Stimulated activated effector memory CD8-positive, alpha-beta T cell treated with anti-CD3 and anti-CD28 coated beads, Interleukin-12 subunit alpha, Interleukin-12 subunit beta, amount 100 ng/mL, for 72 hours (primary cell): ENCODE measurements around the gene GABBR1.

Experiments
- ATAC-seq: fragments of 150-1000 bp; cut with Tn5 transposase; 2 replicates; pipeline ENCODE4 v1.10.0; 2021
- DNase-seq, 2 donors: peaks; one replicate each; pipeline ENCODE4 v3.0.0; 2021 to 2022; ENCODE audit warnings: low spot score in 2 of 2
- H3K27ac Mint-ChIP-seq: one replicate; pipeline ENCODE4 v1.8.0; 2022; ENCODE audit warnings: mild to moderate bottlenecking, mixed read lengths
- H3K36me3 Mint-ChIP-seq: one replicate; pipeline ENCODE4 v1.8.0; 2022; ENCODE audit warnings: mild to moderate bottlenecking, mixed read lengths
- H3K4me1 Mint-ChIP-seq: one replicate; pipeline ENCODE4 v1.8.0; 2022; ENCODE audit warnings: mixed read lengths
- H3K4me3 Mint-ChIP-seq: one replicate; pipeline ENCODE4 v1.8.0; 2022; ENCODE audit warnings: mild to moderate bottlenecking, mixed read lengths
- H3K9me3 Mint-ChIP-seq: one replicate; pipeline ENCODE4 v1.8.0; 2022; ENCODE audit warnings: mixed read lengths

GABBR1 gene

GRCh38 chr6:29537714-29538403, 95.1 kb downstream of the GABBR1 start:
- no peaks in the 10 kb centered on the region for H3K36me3 Mint-ChIP-seq
- H3K27ac Mint-ChIP-seq: no peak overlapping the region
- no peak overlapping the region for H3K4me3 Mint-ChIP-seq

GRCh38 chr6:29532320-29532951, 100.5 kb downstream of the GABBR1 start:
- Mint-ChIP-seq H3K36me3 (no peaks in the 10 kb centered on the region), H3K4me1 (no peaks in the 10 kb centered on the region), H3K4me3 (no peak overlapping the region), H3K9me3 (no peaks in the 10 kb centered on the region), H3K27ac (no peak overlapping the region)
- ATAC-seq: no peak
- peak in 1 of 2 donors; percentile 41 for DNase-seq

More at GRCh38 chr6:29537714-29538403, 95.1 kb downstream of the GABBR1 start:
- Mint-ChIP-seq H3K9me3 (no peaks in the 10 kb centered on the region), H3K4me1 (no peaks in the 10 kb centered on the region)
- ATAC-seq (no peak), DNase-seq (peak in 1 of 2 donors; percentile 34)

- DNase-seq (peak in 1 of 2 donors; percentile 47), ATAC-seq (peak; percentile 78)
- no peaks in the 10 kb centered on the region for H3K36me3 Mint-ChIP-seq
- no peaks in the 10 kb centered on the region for H3K4me1 Mint-ChIP-seq
- no peak overlapping the region for H3K4me3 Mint-ChIP-seq
- H3K27ac Mint-ChIP-seq: peak overlapping the region; percentile 30
- no peaks in the 10 kb centered on the region for H3K9me3 Mint-ChIP-seq
Measured at GRCh38 chr6:29531668-29532067, 101.3 kb downstream of the GABBR1 start.

GRCh38 chr6:29530671-29531310, 102.2 kb downstream of the GABBR1 start:
- no peaks in the 10 kb centered on the region for H3K36me3 Mint-ChIP-seq
- ATAC-seq (no peak), DNase-seq (peak in 1 of 2 donors; percentile 40)
- H3K4me3 Mint-ChIP-seq: no peak overlapping the region
- H3K9me3 Mint-ChIP-seq: no peaks in the 10 kb centered on the region
- H3K27ac Mint-ChIP-seq: peak overlapping the region; percentile 30
- no peaks in the 10 kb centered on the region for H3K4me1 Mint-ChIP-seq

GRCh38 chr6:29529956-29530355, 103.0 kb downstream of the GABBR1 start:
- no peak for ATAC-seq

GRCh38 chr6:29528988-29529560, 103.9 kb downstream of the GABBR1 start:
- ATAC-seq: no peak
- DNase-seq: peak in 1 of 2 donors; percentile 34
- H3K4me3 Mint-ChIP-seq: no peak overlapping the region
- H3K36me3 Mint-ChIP-seq: no peaks in the 10 kb centered on the region
- H3K27ac Mint-ChIP-seq: no peak overlapping the region
- no peaks in the 10 kb centered on the region for H3K4me1 Mint-ChIP-seq
- H3K9me3 Mint-ChIP-seq: no peaks in the 10 kb centered on the region

More at GRCh38 chr6:29529956-29530355, 103.0 kb downstream of the GABBR1 start:
- Mint-ChIP-seq H3K27ac (no peak overlapping the region), H3K9me3 (no peaks in the 10 kb centered on the region), H3K4me3 (no peak overlapping the region), H3K4me1 (no peaks in the 10 kb centered on the region), H3K36me3 (no peaks in the 10 kb centered on the region)
- no peak for DNase-seq

GRCh38 chr6:29528300-29528931, 104.6 kb downstream of the GABBR1 start:
- H3K4me1 Mint-ChIP-seq: no peaks in the 10 kb centered on the region
- H3K27ac Mint-ChIP-seq: no peak overlapping the region
- DNase-seq (peak in 1 of 2 donors; percentile 38), ATAC-seq (no peak)
- no peaks in the 10 kb centered on the region for H3K9me3 Mint-ChIP-seq
- H3K36me3 Mint-ChIP-seq: no peaks in the 10 kb centered on the region
- no peak overlapping the region for H3K4me3 Mint-ChIP-seq

GRCh38 chr6:29527564-29527963, 105.4 kb downstream of the GABBR1 start:
- Mint-ChIP-seq H3K36me3 (no peaks in the 10 kb centered on the region), H3K4me1 (no peaks in the 10 kb centered on the region), H3K27ac (no peak overlapping the region), H3K4me3 (no peak overlapping the region), H3K9me3 (no peaks in the 10 kb centered on the region)
- no peak for DNase-seq
- no peak for ATAC-seq

GRCh38 chr6:29527126-29527525, 105.9 kb downstream of the GABBR1 start:
- no peak overlapping the region for H3K27ac Mint-ChIP-seq
- H3K36me3 Mint-ChIP-seq: no peaks in the 10 kb centered on the region
- no peak overlapping the region for H3K4me3 Mint-ChIP-seq
- ATAC-seq: no peak
- no peak for DNase-seq
- no peaks in the 10 kb centered on the region for H3K4me1 Mint-ChIP-seq
- H3K9me3 Mint-ChIP-seq: no peaks in the 10 kb centered on the region

GRCh38 chr6:29525311-29525639, 107.7 kb downstream of the GABBR1 start:
- Mint-ChIP-seq H3K9me3 (no peaks in the 10 kb centered on the region), H3K4me3 (no peak overlapping the region), H3K36me3 (no peaks in the 10 kb centered on the region), H3K4me1 (no peaks in the 10 kb centered on the region), H3K27ac (no peak overlapping the region)
- DNase-seq (no peak), ATAC-seq (no peak)

GRCh38 chr6:29524444-29525310, 108.3 kb downstream of the GABBR1 start:
- no peak for DNase-seq
- H3K36me3 Mint-ChIP-seq: no peaks in the 10 kb centered on the region
- H3K4me1 Mint-ChIP-seq: no peaks in the 10 kb centered on the region
- H3K27ac Mint-ChIP-seq: no peak overlapping the region
- H3K4me3 Mint-ChIP-seq: no peak overlapping the region
- ATAC-seq: no peak
- H3K9me3 Mint-ChIP-seq: no peaks in the 10 kb centered on the region

- no peak overlapping the region for H3K27ac Mint-ChIP-seq
Measured at GRCh38 chr6:29524044-29524443, 108.9 kb downstream of the GABBR1 start.

GRCh38 chr6:29522227-29522626, 110.8 kb downstream of the GABBR1 start:
- no peak for DNase-seq
- Mint-ChIP-seq H3K36me3 (no peaks in the 10 kb centered on the region), H3K4me3 (no peak overlapping the region), H3K9me3 (no peaks in the 10 kb centered on the region), H3K27ac (no peak overlapping the region), H3K4me1 (no peaks in the 10 kb centered on the region)
- no peak for ATAC-seq

More at GRCh38 chr6:29524044-29524443, 108.9 kb downstream of the GABBR1 start:
- DNase-seq (no peak), ATAC-seq (no peak)
- Mint-ChIP-seq H3K4me3 (no peak overlapping the region), H3K36me3 (no peaks in the 10 kb centered on the region), H3K4me1 (no peaks in the 10 kb centered on the region), H3K9me3 (no peaks in the 10 kb centered on the region)

- H3K27ac Mint-ChIP-seq: no peak overlapping the region
- ATAC-seq (no peak), DNase-seq (peak in 1 of 2 donors; percentile 32)
- H3K9me3 Mint-ChIP-seq: no peaks in the 10 kb centered on the region
- H3K4me3 Mint-ChIP-seq: no peak overlapping the region
- no peaks in the 10 kb centered on the region for H3K36me3 Mint-ChIP-seq
- H3K4me1 Mint-ChIP-seq: peaks cover 10% of the 10 kb centered on the region
Measured at GRCh38 chr6:29521006-29521680, 111.8 kb downstream of the GABBR1 start.
